Urinary bladder (tissue), 4 donors: ENCODE results near the gene POSTN. TPM values are rescaled to one million over a fixed set of nuclear protein-coding genes. Genes with fewer than 3 reads are reported as not detected.
"Not testable (repeated sequence)": the region's sequence is repeated elsewhere in the genome, so short reads cannot be mapped to it uniquely, and the experiment has no call there.

Experiments
- DNase-seq: peaks from one replicate; pipeline ENCODE4 v3.0.0-alpha.2; 2015; ENCODE audit errors: extremely low spot score
- H3K27ac ChIP-seq: one replicate; pipeline ENCODE4 v1.5.1; 2013; ENCODE audit warnings: low read depth, mild to moderate bottlenecking, moderate library complexity
- H3K36me3 ChIP-seq: one replicate; pipeline ENCODE4 v1.6.1; 2013; ENCODE audit warnings: mild to moderate bottlenecking, moderate library complexity; ENCODE audit not compliant: insufficient read depth
- H3K4me1 ChIP-seq: one replicate; pipeline ENCODE4 v1.6.1; 2013; ENCODE audit warnings: mild to moderate bottlenecking, moderate library complexity; ENCODE audit not compliant: insufficient read depth
- H3K4me3 ChIP-seq: one replicate; pipeline ENCODE4 v1.5.1; 2013; ENCODE audit warnings: low read depth, low read length
- WGBS: extraction: QIAGEN DNeasy Blood & Tissue Kit; methylation state at CpG from one replicate; pipeline ENCODE4 v1.1.7; 2013; 5-methylcytosine and 5-hydroxymethylcytosine counted together
- polyA plus RNA-seq: library from polyadenylated mRNA; stranded (reverse); fragments of 200-250 nt; gene quantifications from one replicate; pipeline ENCODE4 v1.2.3, GENCODE V29; 2013
- total RNA-seq: library from RNA; depleted of rRNA; stranded (reverse); fragments of >200 nt; gene quantifications from one replicate; pipeline ENCODE4 v1.2.3, GENCODE V29; 2014
- donor health status: healthy with polysubstance abuse.
- donor health status: healthy.

POSTN gene
- total and polyA plus RNA-seq, 2 donors: 105 to 1,032 TPM

GRCh38 chr13:37585541-37585940 lies 13.0 kb downstream of the POSTN start:
- Histone ChIP-seq H3K4me3 (no peak overlapping the region), H3K27ac (no peak overlapping the region), H3K4me1 (no peaks in the 10 kb centered on the region), H3K36me3 (no peaks in the 10 kb centered on the region)
- DNase-seq: no peak
- WGBS: 76% methylated on average over 1 of the region's 1 CpG

- H3K27ac ChIP-seq: no peak overlapping the region
- no peaks in the 10 kb centered on the region for H3K4me1 ChIP-seq
- H3K4me3 ChIP-seq: no peak overlapping the region
- DNase-seq: no peak
- no peaks in the 10 kb centered on the region for H3K36me3 ChIP-seq
Measured at GRCh38 chr13:37576601-37577000, 22.0 kb downstream of the POSTN start.

- no peaks in the 10 kb centered on the region for H3K36me3 ChIP-seq
- no peak overlapping the region for H3K4me3 ChIP-seq
- no peaks in the 10 kb centered on the region for H3K4me1 ChIP-seq
- no peak overlapping the region for H3K27ac ChIP-seq
- WGBS: 92% methylated on average over 1 of the region's 1 CpG
- DNase-seq: no peak
Measured at GRCh38 chr13:37565425-37565824, 33.1 kb downstream of the POSTN start.

- DNase-seq: no peak
- Histone ChIP-seq H3K4me1 (no peaks in the 10 kb centered on the region), H3K36me3 (no peaks in the 10 kb centered on the region), H3K27ac (no peak overlapping the region), H3K4me3 (no peak overlapping the region)
- WGBS: 93% methylated on average over 2 of the region's 2 CpGs
Measured at GRCh38 chr13:37561031-37561430, 37.5 kb downstream of the POSTN start.

- no peak overlapping the region for H3K4me3 ChIP-seq
- no peaks in the 10 kb centered on the region for H3K4me1 ChIP-seq
- no peak for DNase-seq
- WGBS: 96% methylated on average over 3 of the region's 3 CpGs
- H3K36me3 ChIP-seq: no peaks in the 10 kb centered on the region
- no peak overlapping the region for H3K27ac ChIP-seq
Measured at GRCh38 chr13:37560526-37560925, 38.0 kb downstream of the POSTN start.

GRCh38 chr13:37558766-37559165 lies 39.8 kb downstream of the POSTN start:
- H3K27ac ChIP-seq, DNase-seq, H3K4me3 ChIP-seq, H3K36me3 ChIP-seq, H3K4me1 ChIP-seq: not testable (repeated sequence)
- WGBS: 91% methylated on average over 5 of the region's 5 CpGs

- Histone ChIP-seq H3K36me3 (no peaks in the 10 kb centered on the region), H3K4me1 (no peaks in the 10 kb centered on the region), H3K4me3 (no peak overlapping the region), H3K27ac (no peak overlapping the region)
- DNase-seq: no peak
- WGBS: 84% methylated on average over 3 of the region's 3 CpGs
Measured at GRCh38 chr13:37546087-37546486, 52.5 kb downstream of the POSTN start.

GRCh38 chr13:37544995-37545394 lies 53.6 kb downstream of the POSTN start:
- Histone ChIP-seq H3K4me1 (no peaks in the 10 kb centered on the region), H3K4me3 (no peak overlapping the region), H3K36me3 (no peaks in the 10 kb centered on the region), H3K27ac (no peak overlapping the region)
- DNase-seq: no peak
- 94% methylated on average over 3 of the region's 3 CpGs for WGBS

GRCh38 chr13:37539976-37540605 lies 58.5 kb downstream of the POSTN start:
- no peak overlapping the region for H3K27ac ChIP-seq
- H3K4me3 ChIP-seq: no peak overlapping the region
- 61% methylated on average over 3 of the region's 3 CpGs for WGBS
- no peaks in the 10 kb centered on the region for H3K4me1 ChIP-seq
- no peak for DNase-seq
- H3K36me3 ChIP-seq: no peaks in the 10 kb centered on the region

- DNase-seq: no peak
- Histone ChIP-seq H3K36me3 (no peaks in the 10 kb centered on the region), H3K27ac (no peak overlapping the region), H3K4me1 (no peaks in the 10 kb centered on the region), H3K4me3 (no peak overlapping the region)
- 86% methylated on average over 2 of the region's 2 CpGs for WGBS
Measured at GRCh38 chr13:37539170-37539569, 59.4 kb downstream of the POSTN start.

GRCh38 chr13:37535501-37535900 lies 63.1 kb downstream of the POSTN start:
- no peak for DNase-seq
- H3K4me1 ChIP-seq: no peaks in the 10 kb centered on the region
- H3K4me3 ChIP-seq: no peak overlapping the region
- H3K27ac ChIP-seq: no peak overlapping the region
- no peaks in the 10 kb centered on the region for H3K36me3 ChIP-seq
- 57% methylated on average over 2 of the region's 2 CpGs for WGBS

GRCh38 chr13:37534676-37535075 lies 63.9 kb downstream of the POSTN start:
- H3K36me3 ChIP-seq: no peaks in the 10 kb centered on the region
- H3K4me1 ChIP-seq: no peaks in the 10 kb centered on the region
- 96% methylated on average over 1 of the region's 1 CpG for WGBS
- H3K27ac ChIP-seq: no peak overlapping the region
- DNase-seq: no peak
- H3K4me3 ChIP-seq: no peak overlapping the region

- 68% methylated on average over 3 of the region's 3 CpGs for WGBS
- H3K4me1 ChIP-seq: no peaks in the 10 kb centered on the region
- DNase-seq: no peak
- no peaks in the 10 kb centered on the region for H3K36me3 ChIP-seq
- no peak overlapping the region for H3K4me3 ChIP-seq
- H3K27ac ChIP-seq: no peak overlapping the region
Measured at GRCh38 chr13:37534181-37534580, 64.4 kb downstream of the POSTN start.

- Histone ChIP-seq H3K27ac (no peak overlapping the region), H3K4me1 (no peaks in the 10 kb centered on the region), H3K36me3 (no peaks in the 10 kb centered on the region), H3K4me3 (no peak overlapping the region)
- WGBS: 85% methylated on average over 2 of the region's 2 CpGs
- DNase-seq: no peak
Measured at GRCh38 chr13:37531049-37531448, 67.5 kb downstream of the POSTN start.
